H1 (cell line): ENCODE results near the gene GRIN3A. TPM values are rescaled to one million over a fixed set of nuclear protein-coding genes. Genes with fewer than 3 reads are reported as not detected.

ENCODE experiments used
- CTCF ChIA-PET: fragments of 300-600 bp; sonication (Branson Sonifier 250); formaldehyde crosslinking; loops from one replicate; lab custom pipeline; 2021; ENCODE audit not compliant: partially characterized antibody; lab: Charles Lee
- POLR2A ChIA-PET: fragments of 300-600 bp; sonication (Branson Sonifier 250); formaldehyde crosslinking; loops from one replicate; lab custom pipeline; 2021; ENCODE audit warnings: inconsistent platforms; ENCODE audit not compliant: partially characterized antibody; lab: Charles Lee
- DNase-seq, 2 experiments: peaks; one replicate each; pipeline versions ENCODE4 v3.0.0 to v3.0.0-alpha.2; 2010 to 2022; ENCODE audit warnings: low spot score in 2 of 2, low read depth in 1 of 2, mixed read lengths in 1 of 2
- FAIRE-seq: peaks from 2 replicates; lab custom pipeline; 2011; peaks lifted over from hg19 to GRCh38; lab: Jason Lieb, UNC
- H2AFZ ChIP-seq: 2 replicates; pipeline ENCODE4 v1.8.1; 2012; ENCODE audit warnings: low read length, inconsistent platforms
- H2AK5ac ChIP-seq: 2 replicates; pipeline ENCODE4 v1.6.1; 2013; ENCODE audit warnings: low read depth, low read length
- H2BK120ac ChIP-seq: replicated peaks from 2 replicates; pipeline ENCODE3; 2013; ENCODE audit warnings: low read depth, low read length, inconsistent platforms
- H2BK12ac ChIP-seq: 2 replicates; pipeline ENCODE4 v1.6.1; 2013; ENCODE audit warnings: low read depth, low read length
- H2BK15ac ChIP-seq: 2 replicates; pipeline ENCODE4 v1.6.1; 2013; ENCODE audit warnings: low read length
- H2BK20ac ChIP-seq: 2 replicates; pipeline ENCODE4 v1.6.1; 2013; ENCODE audit warnings: low read length
- H2BK5ac ChIP-seq: 2 replicates; pipeline ENCODE4 v1.6.1; 2013; ENCODE audit warnings: low read depth, low read length
- H3K14ac ChIP-seq: 2 replicates; pipeline ENCODE4 v1.6.1; 2013; ENCODE audit warnings: inconsistent platforms; ENCODE audit not compliant: insufficient read length
- H3K18ac ChIP-seq: 2 replicates; pipeline ENCODE4 v1.6.1; 2013; ENCODE audit warnings: low read length; ENCODE audit errors: extremely low read depth
- H3K23ac ChIP-seq: 2 replicates; pipeline ENCODE4 v1.6.1; 2013; ENCODE audit warnings: inconsistent platforms; ENCODE audit not compliant: insufficient read length
- H3K23me2 ChIP-seq: 2 replicates; pipeline ENCODE4 v1.6.1; 2013; ENCODE audit warnings: low read depth, low read length
- H3K27ac ChIP-seq: 2 replicates; pipeline ENCODE4 v1.6.1; 2011; ENCODE audit warnings: low read depth, low read length, inconsistent platforms
- H3K27me3 ChIP-seq, 4 experiments: replicated peaks in 1 of 4; 1 replicate in 1 of 4; 2 replicates in 3 of 4; pipeline versions ENCODE4 v1.6.1 to v1.8.1; 2011 to 2013; ENCODE audit warnings: low read length in 3 of 4, mild to moderate bottlenecking in 3 of 4, inconsistent platforms in 2 of 4, mixed read lengths in 2 of 4, moderate library complexity in 1 of 4; ENCODE audit not compliant: control insufficient read depth in 3 of 4, insufficient read depth in 3 of 4; ENCODE audit errors: extremely low read depth in 1 of 4
- H3K36me3 ChIP-seq, 4 experiments: 2 replicates each; pipeline versions ENCODE4 v1.6.1 to v1.8.1; 2011 to 2013; ENCODE audit warnings: mild to moderate bottlenecking in 4 of 4, low read length in 3 of 4, moderate library complexity in 2 of 4, control low read depth in 1 of 4, inconsistent platforms in 1 of 4; ENCODE audit not compliant: insufficient read depth in 4 of 4, control insufficient read depth in 2 of 4
- H3K4ac ChIP-seq: replicated peaks from 2 replicates; pipeline ENCODE3; 2013; ENCODE audit warnings: low read length, low read depth, mixed read lengths, inconsistent platforms; ENCODE audit not compliant: insufficient read length
- H3K4me1 ChIP-seq, 4 experiments: replicated peaks in 1 of 4; 1 replicate in 1 of 4; 2 replicates in 3 of 4; pipeline versions ENCODE4 v1.6.1 to v1.8.1; 2011 to 2013; ENCODE audit warnings: low read length in 3 of 4, inconsistent platforms in 2 of 4, mixed read lengths in 1 of 4; ENCODE audit not compliant: insufficient read depth in 4 of 4, control insufficient read depth in 3 of 4
- H3K4me2 ChIP-seq, 2 experiments: 2 replicates each; pipeline versions ENCODE4 v1.6.1 to v1.8.1; 2011 to 2013; ENCODE audit warnings: low read depth in 2 of 2, low read length in 2 of 2, control low read depth in 1 of 2, inconsistent platforms in 1 of 2, mild to moderate bottlenecking in 1 of 2; ENCODE audit not compliant: insufficient read depth in 1 of 2
- H3K4me3 ChIP-seq, 4 experiments: fragments of 200-600, 300-600 bp in 1 of 4; sonication (generic), shearing (Covaris generic), sonication (Bioruptor Twin) in 1 of 4; 2 replicates each; pipeline versions ENCODE4 v1.5.1 to v1.8.1; 2011 to 2016; ENCODE audit warnings: low read length in 4 of 4, low read depth in 3 of 4, control low read depth in 2 of 4, inconsistent platforms in 2 of 4, mild to moderate bottlenecking in 2 of 4, mixed read lengths in 1 of 4, moderate library complexity in 1 of 4; ENCODE audit not compliant: insufficient read depth in 2 of 4; ENCODE audit errors: extremely low read depth in 1 of 4
- H3K56ac ChIP-seq: replicated peaks from 2 replicates; pipeline ENCODE3; 2013; ENCODE audit warnings: low read depth, mild to moderate bottlenecking, mixed read lengths, low read length, inconsistent platforms; ENCODE audit not compliant: insufficient read length
- H3K79me1 ChIP-seq: 2 replicates; pipeline ENCODE4 v1.6.1; 2013; ENCODE audit warnings: low read depth, low read length, control low read depth
- H3K79me2 ChIP-seq, 2 experiments: 2 replicates each; pipeline versions ENCODE4 v1.6.1 to v1.8.1; 2012 to 2013; ENCODE audit warnings: low read length in 2 of 2, mild to moderate bottlenecking in 2 of 2, inconsistent platforms in 1 of 2; ENCODE audit not compliant: insufficient read depth in 2 of 2, control insufficient read depth in 1 of 2
- H3K9ac ChIP-seq, 4 experiments: replicated peaks in 1 of 4; 1 replicate in 1 of 4; 2 replicates in 3 of 4; pipeline versions ENCODE4 v1.6.1 to v1.8.1; 2011 to 2013; ENCODE audit warnings: low read depth in 3 of 4, low read length in 3 of 4, control low read depth in 2 of 4, mild to moderate bottlenecking in 2 of 4, moderate library complexity in 2 of 4, inconsistent platforms in 1 of 4; ENCODE audit errors: extremely low read depth in 1 of 4
- H3K9me3 ChIP-seq, 2 experiments: 2 replicates each; pipeline versions ENCODE4 v1.6.1 to v1.8.1; 2012 to 2013; ENCODE audit warnings: mild to moderate bottlenecking in 2 of 2, moderate library complexity in 2 of 2, control low read depth in 1 of 2, inconsistent platforms in 1 of 2, low read depth in 1 of 2, low read length in 1 of 2, mixed read lengths in 1 of 2; ENCODE audit not compliant: insufficient read depth in 2 of 2
- H4K20me1 ChIP-seq, 2 experiments: replicated peaks in 1 of 2; 2 replicates each; pipeline versions ENCODE3 to v1.8.1; 2011 to 2013; ENCODE audit warnings: inconsistent platforms in 2 of 2, low read length in 2 of 2, mild to moderate bottlenecking in 1 of 2; ENCODE audit not compliant: insufficient read depth in 2 of 2, control insufficient read depth in 1 of 2
- H4K5ac ChIP-seq: 2 replicates; pipeline ENCODE4 v1.6.1; 2013; ENCODE audit warnings: low read length, low read depth, mixed read lengths, inconsistent platforms; ENCODE audit not compliant: insufficient read length
- H4K8ac ChIP-seq: 2 replicates; pipeline ENCODE4 v1.8.0; 2013; ENCODE audit warnings: mild to moderate bottlenecking, moderate library complexity, low read length, inconsistent platforms; ENCODE audit not compliant: insufficient read depth; ENCODE audit errors: extremely low read depth
- H4K91ac ChIP-seq: replicated peaks from 2 replicates; pipeline ENCODE3; 2013; ENCODE audit warnings: low read length, mixed read lengths, inconsistent platforms; ENCODE audit not compliant: insufficient read length
- CHD1 ChIP-seq: IDR thresholded peaks from 2 replicates; pipeline ENCODE4 v1.6.1; 2012; ENCODE audit warnings: low read depth, low read length, improper control_type of control experiment
- EZH2 ChIP-seq: fragments of 200-600 bp; sonication (generic); IDR thresholded peaks from 2 replicates; pipeline ENCODE4 v1.7.1; 2012; ENCODE audit warnings: low read depth, mild to moderate bottlenecking, moderate library complexity, low read length, inconsistent platforms; ENCODE audit not compliant: severe bottlenecking
- HDAC2 ChIP-seq, 2 experiments: fragments of 300-600 bp in 1 of 2; sonication (generic) in 1 of 2; IDR thresholded peaks; 2 replicates each; pipeline ENCODE4 v1.6.1; 2011 to 2012; ENCODE audit warnings: low read depth in 2 of 2, low read length in 2 of 2, mild to moderate bottlenecking in 2 of 2, moderate library complexity in 2 of 2, borderline replicate concordance in 1 of 2, inconsistent platforms in 1 of 2
- POLR2A ChIP-seq, 2 experiments: IDR thresholded peaks; 1 replicate in 1 of 2; 2 replicates in 1 of 2; pipeline ENCODE4 v1.6.1; 2011; ENCODE audit warnings: low read depth in 2 of 2, low read length in 2 of 2, mild to moderate bottlenecking in 2 of 2; ENCODE audit errors: control extremely low read depth in 1 of 2
- RAD21 ChIP-seq, 2 experiments: IDR thresholded peaks in 1 of 2; conservative IDR thresholded peaks in 1 of 2; 2 replicates each; pipeline ENCODE4 v1.6.1; 2011; ENCODE audit warnings: low read depth in 2 of 2, low read length in 2 of 2, improper control_type of control experiment in 1 of 2, inconsistent platforms in 1 of 2, mild to moderate bottlenecking in 1 of 2, moderate library complexity in 1 of 2
- RFX5 ChIP-seq: IDR thresholded peaks from 2 replicates; pipeline ENCODE4 v1.6.1; 2011; ENCODE audit warnings: low read depth, low read length, improper control_type of control experiment, borderline replicate concordance
- RXRA ChIP-seq: IDR thresholded peaks from 2 replicates; pipeline ENCODE4 v1.6.1; 2011; ENCODE audit warnings: low read depth, mild to moderate bottlenecking, low read length, moderate library complexity; ENCODE audit not compliant: insufficient read depth
- SUZ12 ChIP-seq: fragments of 200-600 bp; sonication (generic); IDR thresholded peaks from 2 replicates; pipeline ENCODE4 v1.6.1; 2012; ENCODE audit warnings: mild to moderate bottlenecking, inconsistent platforms, low read length, moderate library complexity, mixed read lengths
- TAF1 ChIP-seq: IDR thresholded peaks from 2 replicates; pipeline ENCODE4 v1.6.1; 2011; ENCODE audit warnings: mild to moderate bottlenecking, low read depth, low read length
- WGBS, 2 experiments: shearing (Covaris generic) in 1 of 2; methylation state at CpG; one replicate each; pipeline versions ENCODE4 v1.1.6 to v1.1.7; 2013 to 2015; ENCODE audit warnings: low lambda C conversion rate in 2 of 2, mixed read lengths in 2 of 2, inconsistent platforms in 1 of 2, low coverage in 1 of 2, missing lambda C conversion rate in 1 of 2; ENCODE audit not compliant: insufficient replicate concordance in 2 of 2, insufficient coverage in 1 of 2, insufficient read length in 1 of 2; ENCODE audit errors: extremely low coverage in 1 of 2, missing lambda C conversion rate in 1 of 2; 5-methylcytosine and 5-hydroxymethylcytosine counted together
- polyA plus RNA-seq, 7 experiments: library from polyadenylated mRNA; depleted of rRNA in 3 of 7; stranded (reverse) in 5 of 7; unstranded in 2 of 7; fragments of >200 nt in 5 of 7; fragments of 200-250 nt in 2 of 7; gene quantifications; 1 replicate in 5 of 7; 2 replicates in 1 of 7; 4 replicates in 1 of 7; pipeline versions ENCODE4 v1.2.1 to v1.2.3, GENCODE V29; 2011 to 2013; ENCODE audit warnings: missing spikeins in 2 of 7, mixed read lengths in 2 of 7
- total RNA-seq: library from RNA; stranded (reverse); fragmentation: NEBNext Ultra II Directional; extraction: Animal tissue kit (Norgen Biotek cat#: 25700); gene quantifications from 2 replicates; pipeline ENCODE4 v1.2.1, GENCODE V29; 2021

GRIN3A gene
- total and polyA plus RNA-seq, 2 of the 8 experiments (the other 6 are each of a cell fraction or from before 2014, with no cell fraction given), result 0.04 TPM; not detected in 1

DNA sequence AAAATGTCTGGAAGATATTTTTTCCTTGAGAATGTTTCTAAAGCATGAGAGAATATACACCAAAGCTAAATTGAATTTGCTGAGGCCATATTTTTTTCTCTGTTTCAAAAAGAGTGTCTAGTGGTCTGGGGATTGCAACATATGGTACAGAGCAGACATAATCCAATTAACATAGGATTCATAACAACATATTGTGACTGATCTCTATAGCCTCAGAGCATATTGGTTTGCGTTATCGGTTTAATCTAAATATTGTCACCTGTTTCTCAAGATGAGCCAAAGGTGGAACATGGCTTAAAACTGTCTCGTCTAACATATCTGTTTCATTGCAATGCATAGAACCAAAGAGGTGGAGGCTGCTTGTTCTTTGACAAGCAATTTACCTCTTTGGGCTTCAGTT is 147.5 kb downstream of the GRIN3A start:
- H3K18ac ChIP-seq, result no peak overlapping the region
- no peak overlapping the region for H3K23ac ChIP-seq
- no peaks in the 10 kb centered on the region for H3K79me1 ChIP-seq
- no peak overlapping the region for H3K4me3 ChIP-seq
- H3K9ac ChIP-seq, result no peak overlapping the region
- H2BK15ac ChIP-seq, result no peak overlapping the region
- no peak overlapping the region for H4K91ac ChIP-seq
- H2BK120ac ChIP-seq, result no peak overlapping the region
- H2BK20ac ChIP-seq, result no peak overlapping the region
- H3K79me2 ChIP-seq, result no peaks in the 10 kb centered on the region
- WGBS, 2 experiments, result 91% methylated on average over 3 of the region's 3 CpGs; no CpG with 5 or more reads in 1 of the 2 experiments
- no peak overlapping the region for H3K56ac ChIP-seq
- H3K9me3 ChIP-seq, result no peaks in the 10 kb centered on the region
- no peaks in the 10 kb centered on the region for H4K20me1 ChIP-seq
- H3K27ac ChIP-seq, result no peak overlapping the region
- no peaks in the 10 kb centered on the region for H3K4me1 ChIP-seq
- no peak overlapping the region for H2AK5ac ChIP-seq
- H3K36me3 ChIP-seq, result no peaks in the 10 kb centered on the region
- H3K27me3 ChIP-seq, result no peaks in the 10 kb centered on the region
- H2BK12ac ChIP-seq, result no peak overlapping the region
- H3K14ac ChIP-seq, result no peak overlapping the region
- H4K8ac ChIP-seq, result no peak overlapping the region
- ChIA-PET POLR2A (no interaction called here), CTCF (interaction anchor here (1.2 kb wide), 1 partner anchor 11 kb away, joined by 5 read pairs; no protein-coding TSS in a partner anchor)
- no peak overlapping the region for H3K4ac ChIP-seq
- no peak overlapping the region for H2AFZ ChIP-seq
- no peak for FAIRE-seq
- H4K5ac ChIP-seq, result no peak overlapping the region
- H3K4me2 ChIP-seq, result no peak overlapping the region
- DNase-seq, result no peak
- TF ChIP-seq RAD21 (IDR thresholded peaks at IDR 0.05 in 1 of 2, conservative IDR thresholded peaks at IDR 0.05 in 1 of 2; ENCODE audit: low read depth in 2 of 2, low read length in 2 of 2) (no peak), EZH2 (no peak), SUZ12 (no peak), RFX5 (no peak), CHD1 (no peak), TAF1 (no peak), POLR2A (IDR thresholded peaks at IDR 0.05; ENCODE audit: control extremely low read depth in 1 of 2, low read depth in 2 of 2, low read length in 2 of 2) (no peak), HDAC2 (IDR thresholded peaks at IDR 0.05; ENCODE audit: borderline replicate concordance in 1 of 2, low read depth in 2 of 2, low read length in 2 of 2) (no peak), RXRA (no peak)
- no peak overlapping the region for H2BK5ac ChIP-seq
- H3K23me2 ChIP-seq, result no peaks in the 10 kb centered on the region
